GM08714 (cell line): ENCODE measurements around the gene GLRA2.
"Not testable (repeated sequence)": the region's sequence is repeated elsewhere in the genome, so short reads cannot be mapped to it uniquely, and the experiment has no call there.

Source experiments
- H3K4me3 ChIP-seq: fragments of 200-500 bp; sonication (Bioruptor generic); 2 replicates; pipeline ENCODE4 v1.5.1; 2014; ENCODE audit warnings: mild to moderate bottlenecking, low read length, inconsistent platforms
- ZNF274 ChIP-seq: IDR thresholded peaks from 2 replicates; pipeline ENCODE4 v1.6.1; 2012; ENCODE audit warnings: mild to moderate bottlenecking, low read depth, low read length

The GLRA2 gene

DNA sequence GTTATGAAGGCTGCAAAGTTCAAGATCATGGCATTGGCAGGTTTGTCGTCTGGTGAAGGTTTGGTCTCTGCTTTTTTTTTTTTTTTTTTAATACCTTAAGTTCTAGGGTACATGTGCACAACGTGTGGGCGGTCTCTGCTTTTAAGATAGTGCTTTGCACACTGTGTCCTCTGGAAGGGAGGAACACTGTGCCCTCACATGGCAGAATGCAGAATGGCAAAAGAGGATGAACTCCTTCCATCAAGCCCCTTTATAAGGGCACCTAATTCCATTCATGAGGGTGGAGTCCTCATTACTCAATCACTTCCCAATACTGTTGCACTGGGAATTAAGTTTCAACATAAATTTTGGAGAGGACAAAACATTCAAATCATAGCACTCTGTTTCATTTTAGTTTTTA, 101.4 kb downstream of the GLRA2 start:
- no peak for TF ChIP-seq ZNF274
- no peak overlapping the region for H3K4me3 ChIP-seq

GRCh38 chrX:14641681-14642655, 112.6 kb downstream of the GLRA2 start:
- H3K4me3 ChIP-seq, result no peak overlapping the region
- no peak for TF ChIP-seq ZNF274

GRCh38 chrX:14660970-14661369, 131.6 kb downstream of the GLRA2 start:
- H3K4me3 ChIP-seq, result no peak overlapping the region
- TF ChIP-seq ZNF274, result no peak

DNA sequence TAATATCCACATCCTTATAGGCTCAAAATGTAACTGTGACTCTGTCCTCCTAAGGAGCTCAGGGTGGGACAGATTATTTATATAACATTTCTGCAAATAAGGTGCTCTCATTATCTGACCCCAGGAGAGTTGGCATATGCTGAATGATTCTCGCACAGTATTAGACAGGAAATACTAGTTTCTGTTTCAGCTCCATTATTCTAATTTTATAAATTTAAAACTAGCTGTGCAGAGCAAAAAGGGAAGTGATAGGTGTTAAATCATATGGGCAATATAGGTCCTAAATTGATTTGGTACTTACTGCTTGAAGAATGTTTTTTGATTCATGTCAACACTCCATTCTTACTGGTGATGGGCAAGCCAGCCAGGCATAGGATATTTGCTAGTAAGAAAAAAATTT, 141.5 kb downstream of the GLRA2 start:
- no peak for TF ChIP-seq ZNF274
- H3K4me3 ChIP-seq, result no peak overlapping the region

DNA sequence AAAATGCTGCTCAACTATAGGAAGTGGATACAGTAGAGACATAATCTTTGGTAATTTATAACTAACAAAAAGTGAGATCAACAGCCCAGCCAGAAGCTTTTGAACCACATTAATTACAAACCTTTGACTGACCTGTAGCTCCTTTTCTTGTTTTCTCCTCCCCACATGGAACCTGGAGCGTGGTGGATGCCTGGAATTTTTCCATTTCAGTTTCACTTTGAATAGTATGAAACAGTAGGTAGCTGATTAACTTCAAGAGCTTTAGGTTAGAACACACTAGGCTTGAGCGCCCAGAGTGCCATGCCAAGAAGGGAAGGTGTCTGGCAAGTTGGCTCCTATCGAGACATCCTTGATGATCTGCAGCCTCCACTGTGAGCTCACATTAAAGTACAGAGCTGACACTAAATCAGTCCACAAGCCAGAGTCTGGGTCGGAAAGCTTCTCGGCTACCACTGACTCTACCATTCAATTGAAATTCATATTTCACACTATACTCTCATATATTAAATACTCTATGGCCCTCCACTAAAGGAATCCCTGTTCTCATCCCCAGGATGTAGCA, 143.4 kb downstream of the GLRA2 start:
- TF ChIP-seq ZNF274, result no peak
- no peak overlapping the region for H3K4me3 ChIP-seq

GRCh38 chrX:14673236-14673635, 143.9 kb downstream of the GLRA2 start:
- TF ChIP-seq ZNF274, result no peak
- no peak overlapping the region for H3K4me3 ChIP-seq

- TF ChIP-seq ZNF274, result no peak
- H3K4me3 ChIP-seq, result no peak overlapping the region
These were observed 144.4 kb downstream of the GLRA2 start for GRCh38 chrX:14673764-14674163.

DNA sequence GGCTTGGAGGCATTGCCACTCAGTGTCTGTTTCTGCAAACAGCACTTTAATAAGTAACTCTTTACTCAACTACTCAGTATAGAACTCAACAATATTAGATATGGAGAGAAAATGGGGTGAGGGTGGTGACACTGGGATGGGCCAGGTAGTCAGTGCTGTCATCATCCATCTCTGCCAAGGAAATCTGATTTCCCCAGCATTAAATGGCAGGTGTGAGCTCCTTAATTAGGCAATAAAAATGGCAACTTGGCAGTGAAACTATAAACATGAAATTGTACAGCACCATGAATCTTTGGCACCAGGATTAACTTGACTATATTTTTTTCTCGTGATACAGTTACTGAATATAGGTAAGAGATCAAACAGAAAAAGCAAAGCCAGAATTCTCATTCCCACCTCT, 146.2 kb downstream of the GLRA2 start:
- TF ChIP-seq ZNF274, result no peak
- H3K4me3 ChIP-seq, result no peak overlapping the region

DNA sequence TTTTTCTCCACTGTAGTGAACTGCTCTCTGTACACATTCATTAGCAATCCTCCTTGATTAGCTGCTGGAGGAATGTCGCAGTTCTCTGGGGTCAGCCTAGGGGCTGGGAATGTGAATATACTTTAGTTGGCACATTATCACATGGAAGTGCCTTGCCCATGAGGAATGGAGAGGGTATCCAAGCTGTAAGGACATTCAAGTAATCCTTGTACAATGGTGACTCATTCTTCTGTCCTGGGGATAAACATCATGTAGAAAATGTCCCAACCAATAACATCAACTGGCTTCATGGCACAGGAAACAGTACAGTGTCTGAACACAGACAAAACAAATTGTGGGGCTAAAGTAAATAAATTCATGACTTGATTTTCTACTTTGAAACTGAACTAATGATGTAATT, 147.1 kb downstream of the GLRA2 start:
- no peak overlapping the region for H3K4me3 ChIP-seq
- no peak for TF ChIP-seq ZNF274

- not testable (repeated sequence) for H3K4me3 ChIP-seq
These were observed 159.0 kb downstream of the GLRA2 start for GRCh38 chrX:14688331-14688730.

- H3K4me3 ChIP-seq, result no peak overlapping the region
- TF ChIP-seq ZNF274, result no peak
These were observed 161.2 kb downstream of the GLRA2 start for GRCh38 chrX:14690553-14690952.

DNA sequence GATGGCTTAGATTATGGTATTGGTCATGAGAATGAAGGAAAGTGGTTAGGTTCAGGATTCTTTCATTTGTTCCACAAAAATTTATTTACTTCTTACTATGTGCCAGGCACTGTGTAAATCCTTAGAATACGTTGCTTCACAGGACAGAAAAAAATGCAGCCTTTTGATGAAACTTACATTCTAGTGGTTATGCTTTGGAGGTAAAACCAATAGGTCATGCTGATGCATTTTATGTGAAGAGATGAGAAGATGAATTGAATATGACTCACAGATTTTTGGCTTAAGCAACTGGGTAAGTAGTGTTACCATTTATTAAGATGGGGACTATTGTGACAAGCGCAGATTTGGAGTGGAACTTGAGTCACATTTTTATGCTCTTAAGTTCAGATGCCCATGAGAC, 165.3 kb downstream of the GLRA2 start:
- no peak overlapping the region for H3K4me3 ChIP-seq
- no peak for TF ChIP-seq ZNF274

GRCh38 chrX:14697451-14697850, 168.1 kb downstream of the GLRA2 start:
- H3K4me3 ChIP-seq, result no peak overlapping the region
- TF ChIP-seq ZNF274, result no peak

- H3K4me3 ChIP-seq, result no peak overlapping the region
- no peak for TF ChIP-seq ZNF274
These were observed 169.5 kb downstream of the GLRA2 start for GRCh38 chrX:14698790-14699189.

- H3K4me3 ChIP-seq, result no peak overlapping the region
- TF ChIP-seq ZNF274, result no peak
These were observed 171.6 kb downstream of the GLRA2 start for GRCh38 chrX:14700982-14701381.

DNA sequence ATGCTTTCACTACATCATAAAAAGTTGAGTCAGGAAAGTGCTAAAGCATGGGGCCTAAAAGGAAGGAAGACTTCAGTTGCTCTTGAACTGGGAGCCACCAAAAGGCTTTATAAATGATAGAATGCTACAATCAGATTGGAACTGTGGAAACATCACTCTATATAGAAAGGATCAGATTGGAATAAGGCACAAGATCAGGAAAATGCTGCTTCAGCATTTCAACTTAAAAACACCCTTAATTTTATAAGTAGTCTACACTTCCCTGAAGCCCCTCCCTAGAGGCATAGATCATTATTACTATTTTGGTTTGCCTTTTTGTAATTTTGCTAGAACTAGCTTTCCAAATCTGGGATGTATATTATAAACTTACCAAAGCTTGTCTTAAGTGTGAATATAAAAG, 172.8 kb downstream of the GLRA2 start:
- no peak overlapping the region for H3K4me3 ChIP-seq
- TF ChIP-seq ZNF274, result no peak

GRCh38 chrX:14712096-14712495, 182.8 kb downstream of the GLRA2 start:
- no peak for TF ChIP-seq ZNF274
- H3K4me3 ChIP-seq, result no peak overlapping the region
